Measurements from ENCODE around the gene NDUFS3.

- TF ChIP-seq, protein P1, sequence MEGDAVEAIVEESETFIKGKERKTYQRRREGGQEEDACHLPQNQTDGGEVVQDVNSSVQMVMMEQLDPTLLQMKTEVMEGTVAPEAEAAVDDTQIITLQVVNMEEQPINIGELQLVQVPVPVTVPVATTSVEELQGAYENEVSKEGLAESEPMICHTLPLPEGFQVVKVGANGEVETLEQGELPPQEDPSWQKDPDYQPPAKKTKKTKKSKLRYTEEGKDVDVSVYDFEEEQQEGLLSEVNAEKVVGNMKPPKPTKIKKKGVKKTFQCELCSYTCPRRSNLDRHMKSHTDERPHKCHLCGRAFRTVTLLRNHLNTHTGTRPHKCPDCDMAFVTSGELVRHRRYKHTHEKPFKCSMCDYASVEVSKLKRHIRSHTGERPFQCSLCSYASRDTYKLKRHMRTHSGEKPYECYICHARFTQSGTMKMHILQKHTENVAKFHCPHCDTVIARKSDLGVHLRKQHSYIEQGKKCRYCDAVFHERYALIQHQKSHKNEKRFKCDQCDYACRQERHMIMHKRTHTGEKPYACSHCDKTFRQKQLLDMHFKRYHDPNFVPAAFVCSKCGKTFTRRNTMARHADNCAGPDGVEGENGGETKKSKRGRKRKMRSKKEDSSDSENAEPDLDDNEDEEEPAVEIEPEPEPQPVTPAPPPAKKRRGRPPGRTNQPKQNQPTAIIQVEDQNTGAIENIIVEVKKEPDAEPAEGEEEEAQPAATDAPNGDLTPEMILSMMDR (IDR thresholded peaks at IDR 0.05) = peak; percentile 66 to 98 (median 94)
- peak; percentile 32 to 66 (median 54) for TF ChIP-seq POLR2A (IDR thresholded peaks at IDR 0.05)
Measured at GRCh38 chr11:47552566-47553405, 26.1 kb upstream of the NDUFS3 start, which contains the start of gene CELF1.

Measured in body of pancreas (tissue), 4 donors.